ENCODE measurements around the gene UBASH3A.

GRCh38 chr21:42374457-42374856 is 29.2 kb upstream of the UBASH3A start:
- TF ChIP-seq CTCF (conservative IDR thresholded peaks at IDR 0.05 in 1 of 2, IDR thresholded peaks at IDR 0.05 in 1 of 2; ENCODE audit: low read depth in 1 of 2, low read length in 2 of 2) (no peak), EZH2 (IDR thresholded peaks at IDR 0.05; ENCODE audit: low read length, missing control alignments) (no peak)
